Neuronal stem cell (in vitro differentiated cells): ENCODE results near the gene XAB2.

Source experiments
- DNase-seq: peaks from one replicate; pipeline ENCODE4 v3.0.0-alpha.2; 2013; ENCODE audit warnings: low spot score
- H2AFZ ChIP-seq: one replicate; pipeline ENCODE4 v1.6.1; 2013; ENCODE audit warnings: mild to moderate bottlenecking, low read length, inconsistent platforms
- H2AK5ac ChIP-seq: 2 replicates; pipeline ENCODE4 v1.6.1; 2013; ENCODE audit warnings: low read depth, mild to moderate bottlenecking, inconsistent platforms, low read length, moderate library complexity, mixed read lengths
- H2BK120ac ChIP-seq: 2 replicates; pipeline ENCODE4 v1.6.1; 2013; ENCODE audit warnings: low read depth, mild to moderate bottlenecking, inconsistent platforms, low read length, moderate library complexity, mixed read lengths
- H2BK12ac ChIP-seq: one replicate; pipeline ENCODE4 v1.6.1; 2013; ENCODE audit warnings: low read length, inconsistent platforms
- H2BK15ac ChIP-seq: 2 replicates; pipeline ENCODE4 v1.6.1; 2013; ENCODE audit warnings: mild to moderate bottlenecking, low read length, inconsistent platforms, mixed read lengths
- H2BK5ac ChIP-seq: one replicate; pipeline ENCODE4 v1.6.1; 2013; ENCODE audit warnings: inconsistent platforms, mild to moderate bottlenecking, low read length, moderate library complexity
- H3K14ac ChIP-seq: one replicate; pipeline ENCODE4 v1.6.1; 2013; ENCODE audit warnings: low read length, inconsistent platforms
- H3K18ac ChIP-seq: 2 replicates; pipeline ENCODE4 v1.6.1; 2013; ENCODE audit warnings: low read length, inconsistent platforms
- H3K23ac ChIP-seq: 2 replicates; pipeline ENCODE4 v1.6.1; 2013; ENCODE audit warnings: low read depth, mild to moderate bottlenecking, mixed read lengths, low read length, inconsistent platforms; ENCODE audit not compliant: poor library complexity
- H3K27ac ChIP-seq: replicated peaks from 3 replicates; pipeline ENCODE4 v1.5.1; 2013; ENCODE audit warnings: low read length, inconsistent platforms
- H3K27me3 ChIP-seq, 3 experiments: 2 replicates each; pipeline ENCODE4 v1.6.1; 2013; ENCODE audit warnings: low read length in 3 of 3, mild to moderate bottlenecking in 2 of 3, inconsistent platforms in 1 of 3, low read depth in 1 of 3, mixed read lengths in 1 of 3, moderate library complexity in 1 of 3; ENCODE audit not compliant: control insufficient read depth in 3 of 3, insufficient read depth in 3 of 3
- H3K36me3 ChIP-seq, 2 donors: replicated peaks in 1 of 2; 2 replicates each; pipeline ENCODE4 v1.6.1; 2013; ENCODE audit warnings: low read length in 2 of 2; ENCODE audit not compliant: control insufficient read depth in 2 of 2, insufficient read depth in 2 of 2
- H3K4ac ChIP-seq: 2 replicates; pipeline ENCODE4 v1.6.1; 2013; ENCODE audit warnings: inconsistent platforms, mild to moderate bottlenecking, low read length, moderate library complexity
- H3K4me1 ChIP-seq, 2 donors: 1 replicate in 1 of 2; 2 replicates in 1 of 2; pipeline ENCODE4 v1.6.1; 2013; ENCODE audit warnings: low read length in 2 of 2, low read depth in 1 of 2; ENCODE audit not compliant: control insufficient read depth in 2 of 2, insufficient read depth in 1 of 2
- H3K4me2 ChIP-seq: one replicate; pipeline ENCODE4 v1.6.1; 2013; ENCODE audit warnings: mild to moderate bottlenecking, low read length, inconsistent platforms; ENCODE audit not compliant: insufficient read depth, poor library complexity, severe bottlenecking
- H3K4me3 ChIP-seq, 2 donors: 2 replicates each; pipeline ENCODE4 v1.5.1; 2013; ENCODE audit warnings: low read length in 2 of 2, mild to moderate bottlenecking in 2 of 2, inconsistent platforms in 1 of 2, moderate library complexity in 1 of 2
- H3K79me1 ChIP-seq: one replicate; pipeline ENCODE4 v1.6.1; 2013; ENCODE audit warnings: low read depth, mild to moderate bottlenecking, inconsistent platforms, low read length, moderate library complexity
- H3K9ac ChIP-seq: one replicate; pipeline ENCODE4 v1.6.1; 2013; ENCODE audit warnings: mild to moderate bottlenecking, low read depth, low read length, inconsistent platforms; ENCODE audit not compliant: poor library complexity
- H3K9me3 ChIP-seq, 2 donors: replicated peaks in 1 of 2; 2 replicates each; pipeline versions ENCODE3 to v1.6.1; 2013; ENCODE audit warnings: low read length in 2 of 2, mild to moderate bottlenecking in 2 of 2, inconsistent platforms in 1 of 2, low read depth in 1 of 2, mixed read lengths in 1 of 2, moderate library complexity in 1 of 2; ENCODE audit not compliant: control insufficient read depth in 2 of 2, insufficient read depth in 1 of 2
- H4K8ac ChIP-seq: one replicate; pipeline ENCODE4 v1.6.1; 2013; ENCODE audit warnings: low read depth, mild to moderate bottlenecking, inconsistent platforms, low read length, moderate library complexity
- H4K91ac ChIP-seq: one replicate; pipeline ENCODE4 v1.6.1; 2013; ENCODE audit warnings: low read length, low read depth, mild to moderate bottlenecking, inconsistent platforms; ENCODE audit not compliant: poor library complexity
- WGBS, 2 donors: extraction: QIAGEN DNeasy Blood & Tissue Kit; methylation state at CpG; one replicate each; pipeline ENCODE4 v1.1.7; 2013; ENCODE audit warnings: missing lambda C conversion rate in 2 of 2, mixed read lengths in 1 of 2; ENCODE audit not compliant: insufficient read length in 2 of 2, insufficient replicate concordance in 1 of 2; ENCODE audit errors: extremely low coverage in 2 of 2; 5-methylcytosine and 5-hydroxymethylcytosine counted together

XAB2 gene

DNA sequence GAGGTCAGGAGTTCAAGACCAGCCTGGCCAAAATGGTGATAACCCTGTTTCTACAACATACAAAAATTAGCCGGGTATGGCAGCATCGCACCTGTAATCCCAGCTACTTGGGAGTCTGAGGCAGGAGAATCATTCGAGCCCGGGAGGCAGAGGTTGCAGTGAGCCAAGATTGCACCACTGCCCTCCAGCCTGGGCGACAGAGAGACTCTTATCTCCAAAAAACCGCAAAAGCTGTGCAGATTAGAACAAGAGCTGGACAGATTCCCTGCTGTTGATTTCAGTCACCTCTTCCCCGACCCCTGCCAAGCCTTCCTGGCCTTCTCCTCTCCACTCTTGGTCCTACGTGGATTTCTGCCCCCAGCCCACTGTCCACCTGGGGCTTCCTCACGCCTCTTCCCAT is 25.4 kb downstream of the XAB2 start:
- Histone ChIP-seq H2BK15ac (no peak overlapping the region), H3K4me1 (no peaks in the 10 kb centered on the region), H3K79me1 (peaks cover 2% of the 10 kb centered on the region), H3K4me3 (no peak overlapping the region), H3K9ac (no peak overlapping the region), H2BK5ac (no peak overlapping the region), H2BK12ac (no peak overlapping the region), H3K27ac (no peak overlapping the region), H3K9me3 (no peaks in the 10 kb centered on the region), H4K91ac (no peak overlapping the region), H3K18ac (no peak overlapping the region), H3K4ac (no peak overlapping the region), H2AK5ac (no peak overlapping the region), H3K4me2 (no peak overlapping the region), H2BK120ac (no peak overlapping the region), H4K8ac (peak overlapping the region; percentile 65), H2AFZ (no peak overlapping the region), H3K36me3 (peaks cover 0 to 5% of the 10 kb centered on the region in 2 donors), H3K14ac (no peak overlapping the region), H3K27me3 (no peaks in the 10 kb centered on the region), H3K23ac (no peak overlapping the region)
- DNase-seq = no peak
- no CpG with 5 or more reads among the region's 9 CpGs for WGBS, 2 donors

DNA sequence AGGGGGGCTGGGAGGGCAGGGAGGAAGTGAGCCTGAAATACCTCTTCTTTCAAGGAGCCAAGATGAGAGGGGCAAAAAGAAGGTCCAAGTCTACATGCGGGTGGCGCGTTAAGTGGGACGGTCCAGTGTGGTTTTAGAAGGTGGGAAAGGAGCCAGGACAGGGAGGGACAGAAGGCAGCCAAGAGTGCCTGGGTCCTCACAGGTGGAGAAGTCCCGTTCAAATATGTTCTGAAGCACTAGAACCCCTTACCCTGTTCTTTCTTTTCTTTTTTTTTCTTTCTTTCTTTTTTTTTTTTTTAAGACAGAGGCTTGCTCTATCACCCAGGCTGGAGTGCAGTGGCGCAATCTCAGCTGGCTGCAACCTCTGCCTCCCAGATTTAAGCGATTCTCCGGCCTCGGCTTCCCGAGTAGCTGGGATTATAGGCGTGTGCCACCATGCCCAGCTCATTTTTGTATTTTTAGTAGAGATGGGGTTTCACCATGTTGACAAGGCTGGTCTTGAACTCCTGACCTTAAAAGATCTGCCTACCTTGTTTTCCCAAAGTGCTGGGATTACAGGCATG is 26.3 kb downstream of the XAB2 start:
- H3K4ac ChIP-seq = no peak overlapping the region
- no peak overlapping the region for H3K27ac ChIP-seq
- H3K9ac ChIP-seq = no peak overlapping the region
- H3K23ac ChIP-seq = no peak overlapping the region
- no CpG with 5 or more reads among the region's 11 CpGs for WGBS, 2 donors
- H2AFZ ChIP-seq = no peak overlapping the region
- H3K9me3 ChIP-seq = no peaks in the 10 kb centered on the region
- peaks cover 0 to 1% of the 10 kb centered on the region in 2 donors for H3K36me3 ChIP-seq
- no peak overlapping the region for H2BK5ac ChIP-seq
- H3K4me1 ChIP-seq = no peaks in the 10 kb centered on the region
- H2BK120ac ChIP-seq = no peak overlapping the region
- H3K79me1 ChIP-seq = peaks cover 2% of the 10 kb centered on the region
- H4K91ac ChIP-seq = no peak overlapping the region
- H2BK12ac ChIP-seq = no peak overlapping the region
- H3K27me3 ChIP-seq = no peaks in the 10 kb centered on the region
- H3K14ac ChIP-seq = no peak overlapping the region
- H4K8ac ChIP-seq = no peak overlapping the region
- H3K4me2 ChIP-seq = no peak overlapping the region
- H2AK5ac ChIP-seq = no peak overlapping the region
- no peak for DNase-seq
- no peak overlapping the region for H3K18ac ChIP-seq
- no peak overlapping the region for H2BK15ac ChIP-seq
- no peak overlapping the region for H3K4me3 ChIP-seq

DNA sequence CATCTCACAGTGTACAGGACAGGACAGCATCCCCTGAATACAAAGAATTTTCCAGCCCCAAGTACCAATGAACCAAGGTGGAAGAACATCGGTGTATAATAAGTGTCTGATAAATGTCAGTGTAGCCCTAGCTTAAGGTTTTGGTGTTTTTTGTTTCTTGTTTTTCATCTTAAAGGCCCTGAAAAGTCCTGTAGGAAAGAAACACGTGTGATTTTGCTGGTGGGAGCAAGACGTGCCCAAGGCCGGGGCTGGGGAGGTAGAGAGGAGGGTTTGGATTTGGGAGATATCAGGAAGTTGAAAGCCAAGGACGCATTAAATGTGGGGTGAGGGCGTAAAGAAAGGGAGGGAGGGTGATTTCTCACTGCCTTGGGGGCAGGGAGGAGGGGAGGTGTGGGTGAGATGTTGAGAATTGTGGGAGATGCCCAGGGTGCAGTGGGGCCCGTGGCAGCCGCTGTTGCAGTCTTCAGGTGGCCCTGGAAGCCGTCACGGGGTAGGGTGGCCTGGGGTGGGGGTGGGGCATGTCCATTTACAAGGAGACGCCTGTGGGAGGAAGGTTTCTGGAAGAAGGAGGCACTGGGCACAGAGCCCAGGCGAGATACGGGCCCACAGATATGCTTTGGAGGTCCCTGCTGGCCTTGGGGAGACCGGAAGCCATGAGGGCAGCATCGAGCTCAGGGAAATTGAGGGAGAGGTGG is 27.0 kb downstream of the XAB2 start:
- WGBS, 2 donors = no CpG with 5 or more reads among the region's 15 CpGs
- Histone ChIP-seq H3K9me3 (no peaks in the 10 kb centered on the region), H2BK5ac (no peak overlapping the region), H3K4me2 (no peak overlapping the region), H4K8ac (no peak overlapping the region), H3K4ac (no peak overlapping the region), H3K79me1 (peaks cover 2% of the 10 kb centered on the region), H3K4me1 (no peaks in the 10 kb centered on the region), H3K36me3 (no peaks in the 10 kb centered on the region), H3K9ac (no peak overlapping the region), H4K91ac (no peak overlapping the region), H3K18ac (no peak overlapping the region), H3K23ac (no peak overlapping the region), H2BK12ac (no peak overlapping the region), H3K14ac (no peak overlapping the region), H3K27me3 (peaks cover 0 to 2% (median 0%) of the 10 kb centered on the region in 3 experiments), H2BK120ac (no peak overlapping the region), H2AK5ac (no peak overlapping the region), H2BK15ac (no peak overlapping the region), H3K27ac (no peak overlapping the region), H3K4me3 (no peak overlapping the region), H2AFZ (no peak overlapping the region)
- no peak for DNase-seq

DNA sequence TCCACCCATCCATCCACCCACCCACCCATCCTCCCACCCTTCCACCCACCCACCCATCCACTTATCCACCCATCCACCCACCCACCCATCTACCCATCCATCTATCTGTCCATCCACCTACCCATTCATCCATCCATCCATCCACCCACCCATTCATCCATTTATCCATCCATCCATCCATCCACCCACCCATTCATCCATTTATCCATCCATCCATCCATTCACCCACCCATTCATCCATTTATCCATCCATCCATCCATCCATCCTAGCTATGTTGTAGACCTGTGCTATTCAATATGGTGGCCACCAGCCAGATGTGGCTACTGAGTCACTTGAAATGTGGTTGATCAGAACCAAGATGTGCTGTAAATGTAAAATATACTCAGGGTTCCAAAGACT is 28.6 kb downstream of the XAB2 start:
- no peak overlapping the region for H3K4me2 ChIP-seq
- no peak overlapping the region for H3K14ac ChIP-seq
- no peak overlapping the region for H2BK5ac ChIP-seq
- H4K8ac ChIP-seq = no peak overlapping the region
- H3K4me3 ChIP-seq = no peak overlapping the region
- H3K9ac ChIP-seq = no peak overlapping the region
- no peak for DNase-seq
- H3K4me1 ChIP-seq = peaks cover 5 to 6% of the 10 kb centered on the region in 2 donors
- H2BK15ac ChIP-seq = no peak overlapping the region
- H3K18ac ChIP-seq = no peak overlapping the region
- no peak overlapping the region for H3K23ac ChIP-seq
- peaks cover 0 to 13% (median 7%) of the 10 kb centered on the region in 3 experiments for H3K27me3 ChIP-seq
- no peaks in the 10 kb centered on the region for H3K9me3 ChIP-seq
- no peaks in the 10 kb centered on the region for H3K79me1 ChIP-seq
- no peak overlapping the region for H2BK12ac ChIP-seq
- no peak overlapping the region for H4K91ac ChIP-seq
- no peak overlapping the region for H2AFZ ChIP-seq
- no peak overlapping the region for H2AK5ac ChIP-seq
- no peak overlapping the region for H3K27ac ChIP-seq
- H3K4ac ChIP-seq = no peak overlapping the region
- H2BK120ac ChIP-seq = no peak overlapping the region
- H3K36me3 ChIP-seq = no peaks in the 10 kb centered on the region
